HG03060 (cell line): ENCODE measurements around the gene RAB3C.
"Not testable (repeated sequence)": the region's sequence is repeated elsewhere in the genome, so short reads cannot be mapped to it uniquely, and the experiment has no call there.

Experiments used
- ATAC-seq: cut with Tn5 transposase; IDR thresholded peaks from one replicate; pipeline ENCODE4 v1.9.1; 2021; ENCODE audit warnings: low read depth, moderate number of reproducible peaks; ENCODE audit not compliant: unreplicated experiment

Gene RAB3C

GRCh38 chr5:58672521-58672920 is 89.6 kb downstream of the RAB3C start:
- ATAC-seq: no peak

GRCh38 chr5:58674070-58674469 is 91.2 kb downstream of the RAB3C start:
- no peak for ATAC-seq

GRCh38 chr5:58674711-58675110 is 91.8 kb downstream of the RAB3C start:
- ATAC-seq: no peak

- ATAC-seq: no peak
These were observed 92.5 kb downstream of the RAB3C start for GRCh38 chr5:58675341-58675740.

GRCh38 chr5:58677650-58678049 is 94.8 kb downstream of the RAB3C start:
- ATAC-seq: no peak

GRCh38 chr5:58680503-58680902 is 97.6 kb downstream of the RAB3C start:
- ATAC-seq: no peak

GRCh38 chr5:58681943-58682342 is 99.1 kb downstream of the RAB3C start:
- no peak for ATAC-seq

- no peak for ATAC-seq
These were observed 100.7 kb downstream of the RAB3C start for GRCh38 chr5:58683567-58683966.

- no peak for ATAC-seq
These were observed 104.2 kb downstream of the RAB3C start for GRCh38 chr5:58687079-58687478.

GRCh38 chr5:58687595-58687994 is 104.7 kb downstream of the RAB3C start:
- ATAC-seq: no peak

GRCh38 chr5:58699088-58699761 is 116.3 kb downstream of the RAB3C start:
- ATAC-seq: not testable (repeated sequence)

- ATAC-seq: no peak
These were observed 116.9 kb downstream of the RAB3C start for GRCh38 chr5:58699762-58700118.

GRCh38 chr5:58703925-58704555 is 121.2 kb downstream of the RAB3C start:
- no peak for ATAC-seq

GRCh38 chr5:58706736-58707135 is 123.9 kb downstream of the RAB3C start:
- no peak for ATAC-seq

GRCh38 chr5:58708456-58708855 is 125.6 kb downstream of the RAB3C start:
- no peak for ATAC-seq

GRCh38 chr5:58710425-58710824 is 127.5 kb downstream of the RAB3C start:
- ATAC-seq: not testable (repeated sequence)

- ATAC-seq: no peak
These were observed 128.0 kb downstream of the RAB3C start for GRCh38 chr5:58710871-58711270.

- no peak for ATAC-seq
These were observed 129.1 kb downstream of the RAB3C start for GRCh38 chr5:58711965-58712364.

- ATAC-seq: no peak
These were observed 131.2 kb downstream of the RAB3C start for GRCh38 chr5:58714046-58714445.

- ATAC-seq: no peak
These were observed 133.3 kb downstream of the RAB3C start for GRCh38 chr5:58715997-58716656.

GRCh38 chr5:58716713-58717112 is 133.8 kb downstream of the RAB3C start:
- no peak for ATAC-seq
